ENCODE data around the gene DHFR2. TPM values are rescaled to one million over a fixed set of nuclear protein-coding genes. Genes with fewer than 3 reads are reported as not detected.
"Not testable (repeated sequence)": the region's sequence is repeated elsewhere in the genome, so short reads cannot be mapped to it uniquely, and the experiment has no call there.

Gene DHFR2
- total RNA-seq (2014; rRNA removed; shearing (Covaris generic)), result 2.9 and 4.4 TPM in 2 replicates

- Histone ChIP-seq H3K27ac (peak within 1 kb of the TSS; percentile 96), H3K4me1 (replicated peaks) (peaks cover 6% of the 10 kb centered on the region; the same call in 1 of the 2 replicates), H3K9me3 (replicated peaks) (no peaks in the 10 kb centered on the region), H3K36me3 (peaks cover 11% of the 10 kb centered on the region), H3K27me3 (replicated peaks) (no peaks in the 10 kb centered on the region), H3K4me3 (peak within 1 kb of the TSS; percentile 61)
- DNase-seq (ENCODE audit: low read depth in 1 of 2, low spot score in 2 of 2), result peak; percentile 94 to 96
Observed at GRCh38 chr3:94062513-94063404, at the start of gene DHFR2, which contains the start of gene NSUN3. DHFR2 (minus strand) TSS chr3:94062916; CDS start chr3:94061511, 1,405 bp downstream. NSUN3 (plus strand) TSS chr3:94063061; CDS start chr3:94063127, 66 bp downstream.

GRCh38 chr3:94110854-94111253 is 48.1 kb upstream of the DHFR2 start:
- Histone ChIP-seq H3K27me3 (replicated peaks) (no peaks in the 10 kb centered on the region), H3K9me3 (replicated peaks) (no peaks in the 10 kb centered on the region), H3K27ac (no peak overlapping the region), H3K4me1 (replicated peaks) (no peaks in the 10 kb centered on the region), H3K36me3 (peaks cover 7% of the 10 kb centered on the region), H3K4me3 (no peak overlapping the region)
- no peak for DNase-seq (ENCODE audit: low read depth in 1 of 2, low spot score in 2 of 2)

GRCh38 chr3:94110232-94110631 is 47.5 kb upstream of the DHFR2 start:
- H3K4me1 ChIP-seq (replicated peaks); H3K36me3 ChIP-seq; H3K27ac ChIP-seq; DNase-seq (ENCODE audit: low read depth in 1 of 2, low spot score in 2 of 2); H3K27me3 ChIP-seq (replicated peaks); H3K9me3 ChIP-seq (replicated peaks); H3K4me3 ChIP-seq: not testable (repeated sequence)

- Histone ChIP-seq H3K27ac (no peak overlapping the region), H3K4me1 (replicated peaks) (no peaks in the 10 kb centered on the region), H3K36me3 (no peaks in the 10 kb centered on the region; the same call in 1 of the 2 replicates), H3K4me3 (no peak overlapping the region), H3K9me3 (replicated peaks) (no peaks in the 10 kb centered on the region), H3K27me3 (replicated peaks) (no peaks in the 10 kb centered on the region)
- no peak for DNase-seq (ENCODE audit: low read depth in 1 of 2, low spot score in 2 of 2)
Observed at GRCh38 chr3:94106268-94106667, 43.6 kb upstream of the DHFR2 start.

- Histone ChIP-seq H3K4me3 (no peak overlapping the region), H3K4me1 (replicated peaks) (no peaks in the 10 kb centered on the region), H3K27ac (no peak overlapping the region), H3K36me3 (peaks cover 9% of the 10 kb centered on the region), H3K27me3 (replicated peaks) (no peaks in the 10 kb centered on the region), H3K9me3 (replicated peaks) (no peaks in the 10 kb centered on the region)
- DNase-seq (ENCODE audit: low read depth in 1 of 2, low spot score in 2 of 2), result no peak
Observed at GRCh38 chr3:94101860-94102259, 39.1 kb upstream of the DHFR2 start.

GRCh38 chr3:94099311-94099710 is 36.6 kb upstream of the DHFR2 start:
- Histone ChIP-seq H3K27ac (no peak overlapping the region), H3K27me3 (replicated peaks) (no peaks in the 10 kb centered on the region), H3K4me3 (no peak overlapping the region), H3K9me3 (replicated peaks) (no peaks in the 10 kb centered on the region), H3K4me1 (replicated peaks) (no peaks in the 10 kb centered on the region), H3K36me3 (peaks cover 9% of the 10 kb centered on the region)
- DNase-seq (ENCODE audit: low read depth in 1 of 2, low spot score in 2 of 2), result no peak

- peaks cover 9% of the 10 kb centered on the region; the same call in 1 of the 2 replicates for H3K36me3 ChIP-seq
- H3K27ac ChIP-seq, result no peak overlapping the region
- DNase-seq (ENCODE audit: low read depth in 1 of 2, low spot score in 2 of 2), result no peak
- H3K9me3 ChIP-seq (replicated peaks), result no peaks in the 10 kb centered on the region
- H3K27me3 ChIP-seq (replicated peaks), result no peaks in the 10 kb centered on the region
- no peaks in the 10 kb centered on the region for H3K4me1 ChIP-seq (replicated peaks)
- no peak overlapping the region for H3K4me3 ChIP-seq
Observed at GRCh38 chr3:94098452-94098851, 35.7 kb upstream of the DHFR2 start.

GRCh38 chr3:94095111-94095510 is 32.4 kb upstream of the DHFR2 start:
- H3K36me3 ChIP-seq, result peaks cover 12% of the 10 kb centered on the region; the same call in 1 of the 2 replicates
- no peaks in the 10 kb centered on the region for H3K4me1 ChIP-seq (replicated peaks)
- no peaks in the 10 kb centered on the region for H3K27me3 ChIP-seq (replicated peaks)
- DNase-seq (ENCODE audit: low read depth in 1 of 2, low spot score in 2 of 2), result no peak
- H3K9me3 ChIP-seq (replicated peaks), result no peaks in the 10 kb centered on the region
- no peak overlapping the region for H3K4me3 ChIP-seq
- H3K27ac ChIP-seq, result no peak overlapping the region

GRCh38 chr3:94093151-94093550 is 30.4 kb upstream of the DHFR2 start:
- Histone ChIP-seq H3K9me3 (replicated peaks) (no peaks in the 10 kb centered on the region), H3K4me1 (replicated peaks) (no peaks in the 10 kb centered on the region), H3K4me3 (no peak overlapping the region), H3K36me3 (peaks cover 14% of the 10 kb centered on the region; the same call in 1 of the 2 replicates), H3K27ac (no peak overlapping the region), H3K27me3 (replicated peaks) (no peaks in the 10 kb centered on the region)
- no peak for DNase-seq (ENCODE audit: low read depth in 1 of 2, low spot score in 2 of 2)

GRCh38 chr3:94092086-94092485 is 29.4 kb upstream of the DHFR2 start:
- DNase-seq (ENCODE audit: low read depth in 1 of 2, low spot score in 2 of 2), result no peak
- Histone ChIP-seq H3K27me3 (replicated peaks) (no peaks in the 10 kb centered on the region), H3K9me3 (replicated peaks) (no peaks in the 10 kb centered on the region)

GRCh38 chr3:94089126-94089525 is 26.4 kb upstream of the DHFR2 start:
- DNase-seq (ENCODE audit: low read depth in 1 of 2, low spot score in 2 of 2), result no peak
- no peaks in the 10 kb centered on the region for H3K4me1 ChIP-seq (replicated peaks)
- H3K27me3 ChIP-seq (replicated peaks), result no peaks in the 10 kb centered on the region
- H3K4me3 ChIP-seq, result no peak overlapping the region
- H3K36me3 ChIP-seq, result 0 out of 2 replicates have a peak, but pooled peaks cover 6% of the 10 kb centered on the region
- H3K27ac ChIP-seq, result no peak overlapping the region
- H3K9me3 ChIP-seq (replicated peaks), result no peaks in the 10 kb centered on the region

More at GRCh38 chr3:94092086-94092485, 29.4 kb upstream of the DHFR2 start:
- Histone ChIP-seq H3K36me3 (0 out of 2 replicates have a peak, but pooled peaks cover 6% of the 10 kb centered on the region), H3K27ac (no peak overlapping the region), H3K4me3 (no peak overlapping the region), H3K4me1 (replicated peaks) (no peaks in the 10 kb centered on the region)

- H3K4me3 ChIP-seq, result no peak overlapping the region
- H3K27me3 ChIP-seq (replicated peaks), result no peaks in the 10 kb centered on the region
- no peak overlapping the region for H3K27ac ChIP-seq
- H3K9me3 ChIP-seq (replicated peaks), result no peaks in the 10 kb centered on the region
- H3K36me3 ChIP-seq, result 0 out of 2 replicates have a peak, but pooled peaks cover 3% of the 10 kb centered on the region
- DNase-seq (ENCODE audit: low read depth in 1 of 2, low spot score in 2 of 2), result no peak
- no peaks in the 10 kb centered on the region for H3K4me1 ChIP-seq (replicated peaks)
Observed at GRCh38 chr3:94083261-94083660, 20.5 kb upstream of the DHFR2 start.

GRCh38 chr3:94082391-94082937 is 19.7 kb upstream of the DHFR2 start:
- H3K27ac ChIP-seq, result no peak overlapping the region
- H3K4me1 ChIP-seq (replicated peaks), result no peaks in the 10 kb centered on the region
- H3K9me3 ChIP-seq (replicated peaks), result no peaks in the 10 kb centered on the region
- no peak overlapping the region for H3K4me3 ChIP-seq
- no peak for DNase-seq (ENCODE audit: low read depth in 1 of 2, low spot score in 2 of 2)
- H3K36me3 ChIP-seq, result 0 out of 2 replicates have a peak, but pooled peaks cover 3% of the 10 kb centered on the region
- no peaks in the 10 kb centered on the region for H3K27me3 ChIP-seq (replicated peaks)

- DNase-seq (ENCODE audit: low read depth in 1 of 2, low spot score in 2 of 2), result no peak
- 0 out of 2 replicates have a peak, but pooled peaks cover 3% of the 10 kb centered on the region for H3K36me3 ChIP-seq
- H3K27me3 ChIP-seq (replicated peaks), result no peaks in the 10 kb centered on the region
- no peaks in the 10 kb centered on the region for H3K9me3 ChIP-seq (replicated peaks)
- H3K4me3 ChIP-seq, result no peak overlapping the region
- H3K27ac ChIP-seq, result no peak overlapping the region
- H3K4me1 ChIP-seq (replicated peaks), result no peaks in the 10 kb centered on the region
Observed at GRCh38 chr3:94081884-94082283, 19.2 kb upstream of the DHFR2 start.
